K562 (cell line): ENCODE results near the gene MPDZ.

Source experiments
- CTCF ChIP-seq, 3 experiments: IDR thresholded peaks in 2 of 3; conservative IDR thresholded peaks in 1 of 3; 2 replicates each; pipeline ENCODE4 v1.5.1; 2011 to 2012; ENCODE audit warnings: low read length in 3 of 3, mild to moderate bottlenecking in 3 of 3, control low read depth in 2 of 3, improper control_type of control experiment in 1 of 3, inconsistent platforms in 1 of 3, low read depth in 1 of 3, mixed read lengths in 1 of 3, moderate library complexity in 1 of 3; ENCODE audit not compliant: insufficient read depth in 2 of 3
- GTF2F1 ChIP-seq: IDR thresholded peaks from 2 replicates; pipeline ENCODE4 v1.6.1; 2011; ENCODE audit warnings: low read depth, low read length, improper control_type of control experiment
- MAX ChIP-seq: sonication (generic); formaldehyde crosslinking; IDR thresholded peaks from 2 replicates; pipeline ENCODE4 v1.9.0; 2022; ENCODE audit warnings: mild to moderate bottlenecking, missing genetic modification reagents

- TF ChIP-seq GTF2F1: no peak
- no peak for TF ChIP-seq CTCF (IDR thresholded peaks at IDR 0.05 in 2 of 3, conservative IDR thresholded peaks at IDR 0.05 in 1 of 3; ENCODE audit: insufficient read depth in 2 of 3, low read depth in 1 of 3, low read length in 3 of 3)
- no peak for TF ChIP-seq MAX (CRISPR knock-in tag)
These were observed 113.5 kb downstream of the MPDZ start for GRCh38 chr9:13165956-13166355.
